ENCODE data around the gene SLC39A11.

SLC39A11 gene

DNA sequence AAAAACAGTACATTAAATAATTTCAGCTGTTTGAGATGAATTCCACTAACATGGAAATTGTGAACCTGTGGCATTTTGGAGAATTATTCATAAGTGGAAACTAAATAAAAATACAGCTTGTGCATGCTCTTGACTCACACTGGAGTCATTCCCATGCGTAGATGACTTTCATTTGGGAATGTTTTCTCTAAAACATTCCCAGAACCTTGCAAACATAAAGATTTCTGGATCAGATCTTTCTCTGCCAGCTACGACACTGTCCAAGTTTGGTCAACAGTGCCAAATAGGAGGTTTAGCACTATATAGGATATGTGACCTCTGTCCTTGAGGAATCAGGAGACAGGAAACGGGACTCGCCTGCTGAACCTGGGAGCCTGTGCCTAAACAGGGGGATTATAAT lies 400.9 kb downstream of the SLC39A11 start:
- H4K20me1 ChIP-seq (ENCODE audit: insufficient read depth, low read length), result no peaks in the 10 kb centered on the region
- H3K4me1 ChIP-seq (ENCODE audit: low read length), result no peaks in the 10 kb centered on the region
- H3K36me3 ChIP-seq (replicated peaks; ENCODE audit: insufficient read depth, low read length), result no peaks in the 10 kb centered on the region
- no peak for DNase-seq
- H3K27ac ChIP-seq (ENCODE audit: low read length), result no peak overlapping the region
- no peaks in the 10 kb centered on the region for H3F3A ChIP-seq (ENCODE audit: insufficient read depth, low read length)
- H3K9me3 ChIP-seq (replicated peaks; ENCODE audit: insufficient read depth, low read length), result no peaks in the 10 kb centered on the region
- H3K27me3 ChIP-seq (replicated peaks; ENCODE audit: insufficient read depth, low read length), result no peaks in the 10 kb centered on the region
- TF ChIP-seq, protein P1, sequence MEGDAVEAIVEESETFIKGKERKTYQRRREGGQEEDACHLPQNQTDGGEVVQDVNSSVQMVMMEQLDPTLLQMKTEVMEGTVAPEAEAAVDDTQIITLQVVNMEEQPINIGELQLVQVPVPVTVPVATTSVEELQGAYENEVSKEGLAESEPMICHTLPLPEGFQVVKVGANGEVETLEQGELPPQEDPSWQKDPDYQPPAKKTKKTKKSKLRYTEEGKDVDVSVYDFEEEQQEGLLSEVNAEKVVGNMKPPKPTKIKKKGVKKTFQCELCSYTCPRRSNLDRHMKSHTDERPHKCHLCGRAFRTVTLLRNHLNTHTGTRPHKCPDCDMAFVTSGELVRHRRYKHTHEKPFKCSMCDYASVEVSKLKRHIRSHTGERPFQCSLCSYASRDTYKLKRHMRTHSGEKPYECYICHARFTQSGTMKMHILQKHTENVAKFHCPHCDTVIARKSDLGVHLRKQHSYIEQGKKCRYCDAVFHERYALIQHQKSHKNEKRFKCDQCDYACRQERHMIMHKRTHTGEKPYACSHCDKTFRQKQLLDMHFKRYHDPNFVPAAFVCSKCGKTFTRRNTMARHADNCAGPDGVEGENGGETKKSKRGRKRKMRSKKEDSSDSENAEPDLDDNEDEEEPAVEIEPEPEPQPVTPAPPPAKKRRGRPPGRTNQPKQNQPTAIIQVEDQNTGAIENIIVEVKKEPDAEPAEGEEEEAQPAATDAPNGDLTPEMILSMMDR (IDR thresholded peaks at IDR 0.05; ENCODE audit: low read length), result no peak
- TF ChIP-seq EZH2 (optimal IDR thresholded peaks at IDR 0.05; ENCODE audit: low read depth, low read length) (no peak), EZH2phosphoT487 (IDR thresholded peaks at IDR 0.05; ENCODE audit: low read length) (no peak)
- no peaks in the 10 kb centered on the region for H3K9me2 ChIP-seq (replicated peaks; ENCODE audit: insufficient read depth, low read length)
- no peak overlapping the region for H3K9ac ChIP-seq (ENCODE audit: low read length)
- H3K79me2 ChIP-seq (ENCODE audit: low read length), result no peaks in the 10 kb centered on the region
- H3K4me3 ChIP-seq (ENCODE audit: low read length), result no peak overlapping the region
- H3K4me2 ChIP-seq (ENCODE audit: low read depth, low read length), result no peak overlapping the region
- no peak overlapping the region for H2AFZ ChIP-seq (ENCODE audit: low read length)

DNA sequence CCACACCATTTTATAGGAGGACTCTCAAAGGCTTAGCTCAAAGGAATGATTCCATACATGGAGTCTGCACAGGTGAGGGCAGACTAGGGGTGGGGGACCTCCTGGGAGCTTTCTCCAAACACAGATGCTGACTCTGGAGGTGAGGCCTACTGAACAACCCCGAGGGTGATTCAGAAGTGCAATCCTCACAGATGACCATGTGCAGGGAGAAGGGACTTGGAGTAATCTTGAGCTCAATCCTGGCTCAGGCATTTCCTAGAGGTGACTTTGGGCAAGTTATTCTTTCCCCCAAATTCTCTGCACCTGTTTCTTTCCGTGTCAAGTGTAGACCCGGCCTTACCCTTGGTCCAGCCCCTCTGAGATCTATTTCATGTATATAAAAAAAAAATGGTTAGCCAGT lies 401.5 kb downstream of the SLC39A11 start:
- Histone ChIP-seq H3K9ac (ENCODE audit: low read length) (no peak overlapping the region), H4K20me1 (ENCODE audit: insufficient read depth, low read length) (no peaks in the 10 kb centered on the region), H3K79me2 (ENCODE audit: low read length) (no peaks in the 10 kb centered on the region), H3K36me3 (replicated peaks; ENCODE audit: insufficient read depth, low read length) (no peaks in the 10 kb centered on the region), H3K9me2 (replicated peaks; ENCODE audit: insufficient read depth, low read length) (no peaks in the 10 kb centered on the region), H3K4me3 (ENCODE audit: low read length) (no peak overlapping the region), H3K27me3 (replicated peaks; ENCODE audit: insufficient read depth, low read length) (no peaks in the 10 kb centered on the region), H2AFZ (ENCODE audit: low read length) (no peak overlapping the region), H3K4me1 (ENCODE audit: low read length) (no peaks in the 10 kb centered on the region), H3K4me2 (ENCODE audit: low read depth, low read length) (no peak overlapping the region), H3K27ac (ENCODE audit: low read length) (no peak overlapping the region), H3F3A (ENCODE audit: insufficient read depth, low read length) (no peaks in the 10 kb centered on the region), H3K9me3 (replicated peaks; ENCODE audit: insufficient read depth, low read length) (no peaks in the 10 kb centered on the region)
- no peak for DNase-seq
- TF ChIP-seq EZH2phosphoT487 (IDR thresholded peaks at IDR 0.05; ENCODE audit: low read length), result no peak
- TF ChIP-seq EZH2 (optimal IDR thresholded peaks at IDR 0.05; ENCODE audit: low read depth, low read length), result no peak
- TF ChIP-seq, protein P1 (IDR thresholded peaks at IDR 0.05; ENCODE audit: low read length), result no peak

- H3K4me3 ChIP-seq (ENCODE audit: low read length), result no peak overlapping the region
- no peaks in the 10 kb centered on the region for H3K36me3 ChIP-seq (replicated peaks; ENCODE audit: insufficient read depth, low read length)
- no peaks in the 10 kb centered on the region for H3K9me3 ChIP-seq (replicated peaks; ENCODE audit: insufficient read depth, low read length)
- no peak overlapping the region for H3K27ac ChIP-seq (ENCODE audit: low read length)
- H3K27me3 ChIP-seq (replicated peaks; ENCODE audit: insufficient read depth, low read length), result no peaks in the 10 kb centered on the region
- no peak for TF ChIP-seq EZH2 (optimal IDR thresholded peaks at IDR 0.05; ENCODE audit: low read depth, low read length)
- TF ChIP-seq, protein P1 (IDR thresholded peaks at IDR 0.05; ENCODE audit: low read length), result no peak
- no peak for TF ChIP-seq EZH2phosphoT487 (IDR thresholded peaks at IDR 0.05; ENCODE audit: low read length)
- no peak for DNase-seq
- H2AFZ ChIP-seq (ENCODE audit: low read length), result no peak overlapping the region
- H3K4me1 ChIP-seq (ENCODE audit: low read length), result no peaks in the 10 kb centered on the region
- no peaks in the 10 kb centered on the region for H3K79me2 ChIP-seq (ENCODE audit: low read length)
- H3K4me2 ChIP-seq (ENCODE audit: low read depth, low read length), result no peak overlapping the region
- no peak overlapping the region for H3K9ac ChIP-seq (ENCODE audit: low read length)
- no peaks in the 10 kb centered on the region for H3F3A ChIP-seq (ENCODE audit: insufficient read depth, low read length)
- no peaks in the 10 kb centered on the region for H3K9me2 ChIP-seq (replicated peaks; ENCODE audit: insufficient read depth, low read length)
- H4K20me1 ChIP-seq (ENCODE audit: insufficient read depth, low read length), result no peaks in the 10 kb centered on the region
These were observed 404.6 kb downstream of the SLC39A11 start for GRCh38 chr17:72687886-72688285.

Data from MM.1S (cell line).